SU-DHL-6 (cell line): ENCODE data around the gene KIAA1958.

Source experiments
- H2AFZ ChIP-seq: fragments of 200-600 bp; sonication (generic); 2 replicates; pipeline ENCODE4 v1.6.1; 2014; ENCODE audit warnings: low read depth, mild to moderate bottlenecking, moderate library complexity, mixed read lengths, antibody characterized with exemption, low read length; ENCODE audit not compliant: severe bottlenecking
- H3F3A ChIP-seq: fragments of 200-600 bp; shearing (Covaris generic); 2 replicates; pipeline ENCODE4 v1.6.0; 2016; ENCODE audit warnings: antibody characterized with exemption, mild to moderate bottlenecking; ENCODE audit not compliant: insufficient read depth
- H3K27ac ChIP-seq: fragments of 200-600 bp; sonication (generic); 2 replicates; pipeline ENCODE4 v1.5.1; 2016; ENCODE audit warnings: low read depth, mild to moderate bottlenecking, low read length, moderate library complexity, mixed read lengths
- H3K27me3 ChIP-seq: fragments of 200-600 bp; sonication (generic), shearing (Covaris generic); 2 replicates; pipeline ENCODE4 v1.6.0; 2014; ENCODE audit warnings: mild to moderate bottlenecking, low read length
- H3K36me3 ChIP-seq: fragments of 200-600 bp; sonication (generic); 2 replicates; pipeline ENCODE4 v1.6.1; 2014; ENCODE audit warnings: mild to moderate bottlenecking, low read length, mixed read lengths
- H3K4me2 ChIP-seq: fragments of 300-600, 200-600 bp; shearing (Covaris generic), sonication (generic); 2 replicates; pipeline ENCODE4 v1.6.0; 2014; ENCODE audit warnings: low read length, low read depth, mild to moderate bottlenecking; ENCODE audit not compliant: poor library complexity, severe bottlenecking
- H3K4me3 ChIP-seq: fragments of 200-600 bp; sonication (generic); 2 replicates; pipeline ENCODE4 v1.5.1; 2014; ENCODE audit warnings: antibody characterized with exemption, low read length, mild to moderate bottlenecking, mixed read lengths; ENCODE audit not compliant: insufficient read depth, poor library complexity, severe bottlenecking
- H3K79me2 ChIP-seq: fragments of 200-600 bp; sonication (generic); 2 replicates; pipeline ENCODE4 v1.6.1; 2014; ENCODE audit warnings: mild to moderate bottlenecking, low read length, moderate library complexity; ENCODE audit not compliant: insufficient read depth
- H3K9ac ChIP-seq: fragments of 200-600 bp; sonication (generic); 2 replicates; pipeline ENCODE4 v1.7.0; 2014; ENCODE audit warnings: mild to moderate bottlenecking, low read length
- H3K9me2 ChIP-seq: fragments of 200-600 bp; sonication (generic); replicated peaks from 2 replicates; pipeline ENCODE4 v1.6.1; 2014; ENCODE audit warnings: low read length; ENCODE audit not compliant: insufficient read depth
- H3K9me3 ChIP-seq: fragments of 200-600 bp; sonication (generic); 2 replicates; pipeline ENCODE4 v1.6.1; 2014; ENCODE audit warnings: low read length, mixed read lengths; ENCODE audit not compliant: insufficient read depth
- H4K20me1 ChIP-seq: fragments of 200-600 bp; sonication (generic); 2 replicates; pipeline ENCODE4 v1.6.1; 2014; ENCODE audit warnings: low read depth, mild to moderate bottlenecking, antibody characterized with exemption, low read length, moderate library complexity, mixed read lengths
- EZH2phosphoT487 ChIP-seq: fragments of 200-600 bp; sonication (generic), shearing (Covaris generic); conservative IDR thresholded peaks from 2 replicates; pipeline ENCODE4 v1.6.1; 2018; ENCODE audit warnings: mild to moderate bottlenecking, antibody characterized with exemption, low read length, moderate library complexity, mixed read lengths
- TF ChIP-seq, protein P1 (sequence below): fragments of 200-600 bp; sonication (generic); IDR thresholded peaks from one replicate; pipeline ENCODE4 v1.5.1; 2017; ENCODE audit warnings: antibody characterized with exemption, mild to moderate bottlenecking, low read length, moderate library complexity; ENCODE audit not compliant: insufficient read depth, poor library complexity, severe bottlenecking

Gene KIAA1958

GRCh38 chr9:112621018-112621655 is 134.5 kb downstream of the KIAA1958 start:
- no peaks in the 10 kb centered on the region for H3K27me3 ChIP-seq
- H3K9ac ChIP-seq = no peak overlapping the region
- H3K27ac ChIP-seq = no peak overlapping the region
- H3K9me3 ChIP-seq = no peaks in the 10 kb centered on the region
- no peak overlapping the region for H3K4me2 ChIP-seq
- H2AFZ ChIP-seq = no peak overlapping the region
- peaks cover 3% of the 10 kb centered on the region; the same call in 1 of the 2 replicates for H3F3A ChIP-seq
- no peaks in the 10 kb centered on the region for H3K36me3 ChIP-seq
- 0 out of 2 replicates have a peak, but pooled peaks cover under 1% of the 10 kb centered on the region for H4K20me1 ChIP-seq
- no peak overlapping the region for H3K4me3 ChIP-seq
- no peaks in the 10 kb centered on the region for H3K9me2 ChIP-seq
- TF ChIP-seq, protein P1, sequence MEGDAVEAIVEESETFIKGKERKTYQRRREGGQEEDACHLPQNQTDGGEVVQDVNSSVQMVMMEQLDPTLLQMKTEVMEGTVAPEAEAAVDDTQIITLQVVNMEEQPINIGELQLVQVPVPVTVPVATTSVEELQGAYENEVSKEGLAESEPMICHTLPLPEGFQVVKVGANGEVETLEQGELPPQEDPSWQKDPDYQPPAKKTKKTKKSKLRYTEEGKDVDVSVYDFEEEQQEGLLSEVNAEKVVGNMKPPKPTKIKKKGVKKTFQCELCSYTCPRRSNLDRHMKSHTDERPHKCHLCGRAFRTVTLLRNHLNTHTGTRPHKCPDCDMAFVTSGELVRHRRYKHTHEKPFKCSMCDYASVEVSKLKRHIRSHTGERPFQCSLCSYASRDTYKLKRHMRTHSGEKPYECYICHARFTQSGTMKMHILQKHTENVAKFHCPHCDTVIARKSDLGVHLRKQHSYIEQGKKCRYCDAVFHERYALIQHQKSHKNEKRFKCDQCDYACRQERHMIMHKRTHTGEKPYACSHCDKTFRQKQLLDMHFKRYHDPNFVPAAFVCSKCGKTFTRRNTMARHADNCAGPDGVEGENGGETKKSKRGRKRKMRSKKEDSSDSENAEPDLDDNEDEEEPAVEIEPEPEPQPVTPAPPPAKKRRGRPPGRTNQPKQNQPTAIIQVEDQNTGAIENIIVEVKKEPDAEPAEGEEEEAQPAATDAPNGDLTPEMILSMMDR = no peak
- no peak for TF ChIP-seq EZH2phosphoT487
- H3K79me2 ChIP-seq = no peaks in the 10 kb centered on the region

- Histone ChIP-seq H3K36me3 (no peaks in the 10 kb centered on the region), H3K27ac (no peak overlapping the region), H4K20me1 (0 out of 2 replicates have a peak, but pooled peaks cover 4% of the 10 kb centered on the region), H3K9me2 (no peaks in the 10 kb centered on the region), H3K9me3 (no peaks in the 10 kb centered on the region), H3K79me2 (no peaks in the 10 kb centered on the region), H3K27me3 (no peaks in the 10 kb centered on the region), H2AFZ (no peak overlapping the region), H3K9ac (no peak overlapping the region), H3K4me3 (no peak overlapping the region), H3K4me2 (no peak overlapping the region), H3F3A (no peaks in the 10 kb centered on the region; the same call in 1 of the 2 replicates)
- no peak for TF ChIP-seq EZH2phosphoT487
- TF ChIP-seq, protein P1 = no peak
Observed at GRCh38 chr9:112623198-112623597, 136.6 kb downstream of the KIAA1958 start.

- Histone ChIP-seq H3K27me3 (no peaks in the 10 kb centered on the region), H4K20me1 (0 out of 2 replicates have a peak, but pooled peaks cover 4% of the 10 kb centered on the region), H3K36me3 (no peaks in the 10 kb centered on the region), H3K9me3 (no peaks in the 10 kb centered on the region), H3K4me3 (no peak overlapping the region), H3K9ac (no peak overlapping the region), H3K79me2 (no peaks in the 10 kb centered on the region), H3K4me2 (no peak overlapping the region), H3K27ac (no peak overlapping the region), H3K9me2 (no peaks in the 10 kb centered on the region), H3F3A (no peaks in the 10 kb centered on the region; the same call in 1 of the 2 replicates), H2AFZ (no peak overlapping the region)
- TF ChIP-seq, protein P1 = no peak
- TF ChIP-seq EZH2phosphoT487 = no peak
Observed at GRCh38 chr9:112624711-112625707, 138.4 kb downstream of the KIAA1958 start.
